GM12878 (cell line): ENCODE data around the gene ANKRD28.

Experiments
- CREB1 ChIP-seq: IDR thresholded peaks from 2 replicates; pipeline ENCODE4 v1.6.1; 2012; ENCODE audit warnings: low read depth, mild to moderate bottlenecking, inconsistent platforms
- CTCF ChIP-seq, 3 experiments: IDR thresholded peaks in 2 of 3; conservative IDR thresholded peaks in 1 of 3; 2 replicates each; pipeline ENCODE4 v1.5.1; 2011; ENCODE audit warnings: low read depth in 3 of 3, low read length in 3 of 3, mild to moderate bottlenecking in 3 of 3, control low read depth in 2 of 3, moderate library complexity in 2 of 3, inconsistent platforms in 1 of 3, mixed read lengths in 1 of 3; ENCODE audit not compliant: control insufficient read depth in 2 of 3, insufficient read depth in 1 of 3; ENCODE audit errors: extremely low read depth in 1 of 3
- EZH2 ChIP-seq: IDR thresholded peaks from 2 replicates; pipeline ENCODE4 v1.6.1; 2012; ENCODE audit warnings: low read depth, mild to moderate bottlenecking, control low read depth, inconsistent platforms, low read length, borderline replicate concordance; ENCODE audit not compliant: control insufficient read depth
- GABPA ChIP-seq: IDR thresholded peaks from 2 replicates; pipeline ENCODE4 v1.6.1; 2014; ENCODE audit warnings: antibody characterized with exemption, low read depth, mild to moderate bottlenecking, inconsistent platforms
- NRF1 ChIP-seq: conservative IDR thresholded peaks from 2 replicates; pipeline ENCODE4 v1.6.1; 2011; ENCODE audit warnings: mild to moderate bottlenecking, low read depth, low read length, improper control_type of control experiment
- POLR2AphosphoS5 ChIP-seq: IDR thresholded peaks from 2 replicates; pipeline ENCODE4 v1.6.1; 2011; ENCODE audit warnings: mild to moderate bottlenecking, low read length, inconsistent platforms
- REST ChIP-seq: IDR thresholded peaks from 2 replicates; pipeline ENCODE4 v1.6.1; 2012; ENCODE audit warnings: mild to moderate bottlenecking, low read depth, low read length
- RFX5 ChIP-seq: IDR thresholded peaks from 2 replicates; pipeline ENCODE4 v1.6.1; 2011; ENCODE audit warnings: low read depth, low read length, improper control_type of control experiment
- SIX5 ChIP-seq: IDR thresholded peaks from 2 replicates; pipeline ENCODE4 v1.6.1; 2011; ENCODE audit warnings: mild to moderate bottlenecking, low read depth, low read length, moderate library complexity; ENCODE audit not compliant: severe bottlenecking
- TARDBP ChIP-seq: IDR thresholded peaks from 2 replicates; pipeline ENCODE4 v1.6.1; 2016; ENCODE audit warnings: borderline replicate concordance

- no peak for TF ChIP-seq RFX5
- TF ChIP-seq POLR2AphosphoS5 = no peak
- TF ChIP-seq CREB1 = no peak
- no peak for TF ChIP-seq TARDBP
- no peak for TF ChIP-seq CTCF (IDR thresholded peaks at IDR 0.05 in 2 of 3, conservative IDR thresholded peaks at IDR 0.05 in 1 of 3; ENCODE audit: control insufficient read depth in 2 of 3, extremely low read depth in 1 of 3, insufficient read depth in 1 of 3, low read depth in 3 of 3, low read length in 3 of 3)
- TF ChIP-seq REST = no peak
- no peak for TF ChIP-seq GABPA
- TF ChIP-seq EZH2 = no peak
- TF ChIP-seq NRF1 = no peak
- no peak for TF ChIP-seq SIX5
Observed at GRCh38 chr3:15690230-15690629, 107.5 kb downstream of the ANKRD28 start.
